H1 (cell line): ENCODE results near the gene IVL. TPM values are rescaled to one million over a fixed set of nuclear protein-coding genes. Genes with fewer than 3 reads are reported as not detected.

Experiments used
- EP300 ChIP-seq, 2 experiments: IDR thresholded peaks; 1 replicate in 1 of 2; 2 replicates in 1 of 2; pipeline ENCODE4 v1.6.1; 2011 to 2012; ENCODE audit warnings: low read depth in 2 of 2, low read length in 2 of 2, mild to moderate bottlenecking in 2 of 2, borderline replicate concordance in 1 of 2, inconsistent platforms in 1 of 2, moderate library complexity in 1 of 2
- JUND ChIP-seq: IDR thresholded peaks from 2 replicates; pipeline ENCODE4 v1.6.1; 2011; ENCODE audit warnings: mild to moderate bottlenecking, improper control_type of control experiment, low read length
- MAFK ChIP-seq: IDR thresholded peaks from 2 replicates; pipeline ENCODE4 v1.6.1; 2012; ENCODE audit warnings: low read depth, mild to moderate bottlenecking, improper control_type of control experiment, low read length
- PHF8 ChIP-seq: fragments of 200-600 bp; sonication (generic); conservative IDR thresholded peaks from 2 replicates; pipeline ENCODE4 v1.7.1; 2012; ENCODE audit warnings: low read depth, mild to moderate bottlenecking, inconsistent platforms, low read length, moderate library complexity
- RFX5 ChIP-seq: IDR thresholded peaks from 2 replicates; pipeline ENCODE4 v1.6.1; 2011; ENCODE audit warnings: low read depth, low read length, improper control_type of control experiment, borderline replicate concordance
- ZNF274 ChIP-seq: IDR thresholded peaks from 2 replicates; pipeline ENCODE4 v1.7.0; 2012; ENCODE audit warnings: low read length, borderline replicate concordance; ENCODE audit errors: extremely low read depth
- polyA plus RNA-seq, 7 experiments: library from polyadenylated mRNA; depleted of rRNA in 3 of 7; stranded (reverse) in 5 of 7; unstranded in 2 of 7; fragments of >200 nt in 5 of 7; fragments of 200-250 nt in 2 of 7; gene quantifications; 1 replicate in 5 of 7; 2 replicates in 1 of 7; 4 replicates in 1 of 7; pipeline versions ENCODE4 v1.2.1 to v1.2.3, GENCODE V29; 2011 to 2013; ENCODE audit warnings: missing spikeins in 2 of 7, mixed read lengths in 2 of 7
- total RNA-seq: library from RNA; stranded (reverse); fragmentation: NEBNext Ultra II Directional; extraction: Animal tissue kit (Norgen Biotek cat#: 25700); gene quantifications from 2 replicates; pipeline ENCODE4 v1.2.1, GENCODE V29; 2021

Gene IVL
- total and polyA plus RNA-seq, 2 of the 8 experiments (the other 6 are each of a cell fraction or from before 2014, with no cell fraction given): not detected

DNA sequence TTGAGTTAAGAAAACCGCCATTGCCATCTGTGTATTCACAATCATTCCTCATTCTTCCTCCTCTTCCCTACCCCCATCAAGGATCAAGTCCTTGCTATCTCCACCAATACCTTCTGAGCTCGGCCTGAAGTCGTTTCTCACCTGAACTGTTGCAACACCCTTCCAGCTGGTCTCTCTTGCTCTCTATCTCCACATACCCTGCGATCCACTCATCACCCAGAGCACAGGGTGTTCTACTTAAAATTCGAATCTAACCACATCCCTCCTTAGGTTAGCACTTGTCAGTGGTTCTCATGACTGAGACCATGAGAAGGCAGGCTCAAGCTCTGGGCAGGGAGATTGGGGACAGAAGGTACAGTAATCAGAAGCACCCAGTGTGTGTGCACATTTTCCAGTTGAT, 4.6 kb downstream of the IVL start (continued):
- TF ChIP-seq JUND: no peak
- no peak for TF ChIP-seq PHF8
- TF ChIP-seq MAFK: no peak
- no peak for TF ChIP-seq RFX5
- no peak for TF ChIP-seq EP300 (IDR thresholded peaks at IDR 0.05; ENCODE audit: borderline replicate concordance in 1 of 2, low read depth in 2 of 2, low read length in 2 of 2)
- TF ChIP-seq ZNF274: no peak
